Heart left ventricle (tissue), 13 donors: Measurements from ENCODE around the gene DIP2B.

ENCODE experiments used
- POLR2A ChIP-seq, 2 donors: fragments of 450-650 bp; IDR thresholded peaks; one replicate each; pipeline ENCODE4 v1.6.1; 2017; ENCODE audit warnings: antibody characterized with exemption in 2 of 2, mild to moderate bottlenecking in 2 of 2, moderate library complexity in 2 of 2
- TF ChIP-seq, protein P1 (sequence below), 12 donors: fragments of 200-600 bp; sonication (generic) in 4 of 12; IDR thresholded peaks; one replicate each; pipeline versions ENCODE4 v1.5.0 to v1.8.0; 2018 to 2022; ENCODE audit warnings: antibody characterized with exemption in 12 of 12, mild to moderate bottlenecking in 5 of 12
- donor health status: ischemic (EF 13 %, LVEDD 7.1; RV severe dilation, severe dysfunction).
- donor health status: DM: no; HTN: yes; CAD: no.
- donor health status: DM: no; HTN: no; CAD: no.
- donor health status: ischemic (EF 25% LVEDD 6.9; RV normal size, moderate dysfunction).
- donor health status: ischemic (EF 25% LVEDD 5.7; RV mildly dilated, moderate dysfunction).
- donor health status: ischemic (EF 35%, LVEDD 5.7; RV mildly dilated, moderate dysfunction).
- donor health status: nonischemic (EF 11% LVEDD 7.7; RV severe dilation, severe dysfunction).
- donor health status: DM: yes; HTN: yes; CAD: no.
- donor health status: PGD.
- donor health status: ischemic (EF 29% LVEDD 5.4; RV normal size, mild dysfunction).
- donor health status: nonischemic (EF 23%, LVEDD 6.1; RV moderate dilation, normal function).

DNA sequence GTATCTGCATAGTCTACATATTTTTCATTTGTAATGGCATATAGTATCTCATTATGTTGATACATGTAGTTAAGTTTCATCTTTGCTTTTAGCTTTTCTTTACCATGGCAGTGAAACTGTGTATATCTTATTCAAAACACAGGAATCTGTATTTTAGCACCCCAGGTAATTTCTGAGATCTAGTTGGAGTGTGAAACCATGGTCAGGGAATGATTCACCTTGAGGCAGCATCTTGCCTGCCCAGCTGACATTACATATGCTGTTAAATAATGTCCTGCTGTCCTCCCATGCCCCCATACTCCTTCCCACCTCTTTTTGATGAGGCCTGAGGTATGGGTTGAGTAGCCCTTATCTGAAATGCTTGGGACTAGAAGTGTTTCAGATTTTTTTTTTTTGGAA is 133.7 kb downstream of the DIP2B start:
- TF ChIP-seq, protein P1, sequence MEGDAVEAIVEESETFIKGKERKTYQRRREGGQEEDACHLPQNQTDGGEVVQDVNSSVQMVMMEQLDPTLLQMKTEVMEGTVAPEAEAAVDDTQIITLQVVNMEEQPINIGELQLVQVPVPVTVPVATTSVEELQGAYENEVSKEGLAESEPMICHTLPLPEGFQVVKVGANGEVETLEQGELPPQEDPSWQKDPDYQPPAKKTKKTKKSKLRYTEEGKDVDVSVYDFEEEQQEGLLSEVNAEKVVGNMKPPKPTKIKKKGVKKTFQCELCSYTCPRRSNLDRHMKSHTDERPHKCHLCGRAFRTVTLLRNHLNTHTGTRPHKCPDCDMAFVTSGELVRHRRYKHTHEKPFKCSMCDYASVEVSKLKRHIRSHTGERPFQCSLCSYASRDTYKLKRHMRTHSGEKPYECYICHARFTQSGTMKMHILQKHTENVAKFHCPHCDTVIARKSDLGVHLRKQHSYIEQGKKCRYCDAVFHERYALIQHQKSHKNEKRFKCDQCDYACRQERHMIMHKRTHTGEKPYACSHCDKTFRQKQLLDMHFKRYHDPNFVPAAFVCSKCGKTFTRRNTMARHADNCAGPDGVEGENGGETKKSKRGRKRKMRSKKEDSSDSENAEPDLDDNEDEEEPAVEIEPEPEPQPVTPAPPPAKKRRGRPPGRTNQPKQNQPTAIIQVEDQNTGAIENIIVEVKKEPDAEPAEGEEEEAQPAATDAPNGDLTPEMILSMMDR (IDR thresholded peaks at IDR 0.05) = no peak
- TF ChIP-seq POLR2A (IDR thresholded peaks at IDR 0.05) = no peak
